DND-41 (cell line): Measurements from ENCODE around the gene MBNL2.

Source experiments
- CTCF ChIP-seq: IDR thresholded peaks from 2 replicates; pipeline ENCODE4 v1.5.1; 2012; ENCODE audit warnings: borderline replicate concordance, low read length, moderate library complexity, mild to moderate bottlenecking; ENCODE audit not compliant: poor library complexity, severe bottlenecking; ENCODE audit errors: extremely low read depth
- EZH2 ChIP-seq: IDR thresholded peaks from 3 replicates; pipeline ENCODE4 v1.6.1; 2012; ENCODE audit warnings: borderline replicate concordance, low read depth, mild to moderate bottlenecking, moderate library complexity, low read length, inconsistent platforms; ENCODE audit not compliant: severe bottlenecking

GRCh38 chr13:97242755-97243497 lies 20.8 kb downstream of the MBNL2 start:
- TF ChIP-seq CTCF (no peak), EZH2 (no peak)
